HEK293T (cell line): ENCODE measurements around the gene STT3B.

ENCODE experiments used
- ARNT ChIP-seq: fragments of 450-650 bp; IDR thresholded peaks from 2 replicates; pipeline ENCODE4 v1.6.1; 2017; ENCODE audit warnings: mild to moderate bottlenecking
- BHLHE40 ChIP-seq: fragments of 450-650 bp; IDR thresholded peaks from 2 replicates; pipeline ENCODE4 v1.6.1; 2016; ENCODE audit warnings: mild to moderate bottlenecking, moderate library complexity, borderline replicate concordance
- CTBP1 ChIP-seq: fragments of 450-650 bp; IDR thresholded peaks from 2 replicates; pipeline ENCODE4 v1.6.1; 2016; ENCODE audit warnings: borderline replicate concordance
- ELF4 ChIP-seq: fragments of 450-650 bp; IDR thresholded peaks from 2 replicates; pipeline ENCODE4 v1.6.1; 2017; ENCODE audit warnings: antibody characterized with exemption
- L3MBTL2 ChIP-seq: fragments of 450-650 bp; conservative IDR thresholded peaks from 2 replicates; pipeline ENCODE4 v1.6.1; 2016; ENCODE audit warnings: mild to moderate bottlenecking
- LEF1 ChIP-seq: fragments of 450-650 bp; IDR thresholded peaks from 2 replicates; pipeline ENCODE4 v1.6.1; 2017; ENCODE audit warnings: mild to moderate bottlenecking, borderline replicate concordance
- SP1 ChIP-seq: fragments of 450-650 bp; IDR thresholded peaks from 2 replicates; pipeline ENCODE4 v1.6.1; 2017
- SUZ12 ChIP-seq: fragments of 450-650 bp; IDR thresholded peaks from 2 replicates; pipeline ENCODE4 v1.6.1; 2016; ENCODE audit warnings: mild to moderate bottlenecking
- TARDBP ChIP-seq: fragments of 450-650 bp; IDR thresholded peaks from 2 replicates; pipeline ENCODE4 v1.6.1; 2016

- TF ChIP-seq ARNT: no peak
- TF ChIP-seq SP1: no peak
- TF ChIP-seq ELF4: no peak
- TF ChIP-seq LEF1: no peak
- no peak for TF ChIP-seq L3MBTL2
- TF ChIP-seq SUZ12: no peak
- TF ChIP-seq BHLHE40: no peak
- no peak for TF ChIP-seq CTBP1
- TF ChIP-seq TARDBP: no peak
These were observed 13.4 kb downstream of the STT3B start for GRCh38 chr3:31546162-31546561.
